NCI-H2227 (cell line): ENCODE results near the gene SLC24A3.
A peak's percentile ranks its signal among the peaks of the same experiment; 100 is the strongest.

Experiments used
- DNase-seq: peaks from one replicate; lab custom pipeline; 2025; ENCODE audit not compliant: unreplicated experiment; lab: John Stamatoyannopoulos, UW

Gene SLC24A3

GRCh38 chr20:19493794-19494495 lies 281.5 kb downstream of the SLC24A3 start:
- DNase-seq, result no peak

GRCh38 chr20:19495905-19496703 lies 283.7 kb downstream of the SLC24A3 start:
- DNase-seq, result no peak

GRCh38 chr20:19497064-19497463 lies 284.6 kb downstream of the SLC24A3 start:
- no peak for DNase-seq

- no peak for DNase-seq
These were observed 286.3 kb downstream of the SLC24A3 start for GRCh38 chr20:19498756-19499155.

GRCh38 chr20:19501476-19502115 lies 289.2 kb downstream of the SLC24A3 start:
- DNase-seq, result no peak

GRCh38 chr20:19502169-19502568 lies 289.7 kb downstream of the SLC24A3 start:
- no peak for DNase-seq

- no peak for DNase-seq
These were observed 291.8 kb downstream of the SLC24A3 start for GRCh38 chr20:19504251-19504650.

- DNase-seq, result no peak
These were observed 293.6 kb downstream of the SLC24A3 start for GRCh38 chr20:19506021-19506420.

- DNase-seq, result peak; percentile 65
These were observed 296.0 kb downstream of the SLC24A3 start for GRCh38 chr20:19508449-19508848.

- no peak for DNase-seq
These were observed 298.2 kb downstream of the SLC24A3 start for GRCh38 chr20:19510611-19511010.

- no peak for DNase-seq
These were observed 299.5 kb downstream of the SLC24A3 start for GRCh38 chr20:19511931-19512330.

- DNase-seq, result peak; percentile 20
These were observed 300.6 kb downstream of the SLC24A3 start for GRCh38 chr20:19512886-19513677.

GRCh38 chr20:19515074-19515473 lies 302.6 kb downstream of the SLC24A3 start:
- DNase-seq, result no peak

- no peak for DNase-seq
These were observed 307.0 kb downstream of the SLC24A3 start for GRCh38 chr20:19519466-19519865.

- no peak for DNase-seq
These were observed 307.8 kb downstream of the SLC24A3 start for GRCh38 chr20:19520261-19520660.

- no peak for DNase-seq
These were observed 309.8 kb downstream of the SLC24A3 start for GRCh38 chr20:19522071-19522801.

- no peak for DNase-seq
These were observed 310.6 kb downstream of the SLC24A3 start for GRCh38 chr20:19522836-19523590.

GRCh38 chr20:19524691-19525090 lies 312.2 kb downstream of the SLC24A3 start:
- DNase-seq, result no peak

GRCh38 chr20:19527509-19527908 lies 315.1 kb downstream of the SLC24A3 start:
- no peak for DNase-seq
